IMR-90 (cell line): ENCODE data around the gene PLP1. TPM values are rescaled to one million over a fixed set of nuclear protein-coding genes. Genes with fewer than 3 reads are reported as not detected.
A peak's percentile ranks its signal among the peaks of the same experiment; 100 is the strongest.

Experiments
- ATAC-seq: fragments of 200-7000 bp; cut with Tn5 transposase; 2 replicates; pipeline ENCODE4 v1.9.1; 2020; ENCODE audit warnings: low read depth, mild to moderate bottlenecking, moderate library complexity
- BruUV-seq: library from RNA; stranded (reverse); fragments of 400-500 nt; replicated peaks from 2 replicates; lab custom pipeline; 2021; lab: Mats Ljungman, UMichigan
- CTCF ChIA-PET: fragments of 300-600 bp; formaldehyde crosslinking; extraction: SDS; loops from one replicate; lab custom pipeline; 2021; ENCODE audit warnings: antibody characterized with exemption; lab: Yijun Ruan, JAX
- POLR2A ChIA-PET: fragments of 300-600 bp; sonication (Branson Sonifier 250); formaldehyde crosslinking; loops from one replicate; lab custom pipeline; 2022; ENCODE audit warnings: antibody characterized with exemption; ENCODE audit not compliant: unreplicated experiment; lab: Charles Lee
- DNase-seq: peaks from one replicate; pipeline ENCODE4 v3.0.0; 2013
- H2AFZ ChIP-seq: replicated peaks from 2 replicates; pipeline ENCODE3; 2013; ENCODE audit warnings: low read length, mild to moderate bottlenecking; ENCODE audit not compliant: poor library complexity
- H2AK5ac ChIP-seq: 2 replicates; pipeline ENCODE4 v1.6.1; 2013; ENCODE audit warnings: low read depth, low read length, inconsistent platforms
- H2AK9ac ChIP-seq: replicated peaks from 2 replicates; pipeline ENCODE3; 2013; ENCODE audit warnings: mild to moderate bottlenecking, low read depth, low read length, moderate library complexity; ENCODE audit not compliant: poor library complexity
- H2BK120ac ChIP-seq: 2 replicates; pipeline ENCODE4 v1.6.1; 2013; ENCODE audit warnings: low read depth, low read length, inconsistent platforms
- H2BK15ac ChIP-seq: 3 replicates; pipeline ENCODE4 v1.6.1; 2013; ENCODE audit warnings: low read depth, low read length, inconsistent platforms
- H2BK20ac ChIP-seq: 2 replicates; pipeline ENCODE4 v1.6.1; 2013; ENCODE audit warnings: low read depth, mild to moderate bottlenecking, inconsistent platforms, low read length, moderate library complexity
- H2BK5ac ChIP-seq: 2 replicates; pipeline ENCODE4 v1.6.1; 2013; ENCODE audit warnings: mild to moderate bottlenecking, low read depth, low read length, inconsistent platforms; ENCODE audit not compliant: poor library complexity, severe bottlenecking
- H3K14ac ChIP-seq: replicated peaks from 2 replicates; pipeline ENCODE4 v1.6.1; 2013; ENCODE audit warnings: low read depth, low read length, inconsistent platforms
- H3K18ac ChIP-seq: 2 replicates; pipeline ENCODE4 v1.6.1; 2013; ENCODE audit warnings: low read depth, low read length, control low read depth
- H3K23ac ChIP-seq: 2 replicates; pipeline ENCODE4 v1.6.1; 2013; ENCODE audit warnings: low read depth, low read length, inconsistent platforms
- H3K27ac ChIP-seq: 2 replicates; pipeline ENCODE4 v1.5.1; 2013; ENCODE audit warnings: mild to moderate bottlenecking, control low read depth, low read length; ENCODE audit not compliant: insufficient read depth
- H3K27me3 ChIP-seq: 2 replicates; pipeline ENCODE4 v1.6.1; 2013; ENCODE audit warnings: low read length; ENCODE audit not compliant: control insufficient read depth, insufficient read depth
- H3K36me3 ChIP-seq: 2 replicates; pipeline ENCODE4 v1.6.1; 2013; ENCODE audit warnings: low read length, mixed read lengths; ENCODE audit not compliant: control insufficient read depth, insufficient read depth
- H3K4ac ChIP-seq: 2 replicates; pipeline ENCODE4 v1.6.1; 2013; ENCODE audit warnings: low read depth, low read length, inconsistent platforms
- H3K4me1 ChIP-seq: 2 replicates; pipeline ENCODE4 v1.6.1; 2013; ENCODE audit warnings: low read length, mixed read lengths; ENCODE audit not compliant: control insufficient read depth, insufficient read depth
- H3K4me2 ChIP-seq: 2 replicates; pipeline ENCODE4 v1.6.1; 2013; ENCODE audit warnings: low read depth, mild to moderate bottlenecking, control low read depth, low read length, moderate library complexity
- H3K4me3 ChIP-seq: 2 replicates; pipeline ENCODE4 v1.5.1; 2013; ENCODE audit warnings: low read depth, mild to moderate bottlenecking, control low read depth, low read length, moderate library complexity; ENCODE audit not compliant: insufficient read depth
- H3K56ac ChIP-seq: 2 replicates; pipeline ENCODE4 v1.6.1; 2013; ENCODE audit warnings: low read length, inconsistent platforms; ENCODE audit not compliant: insufficient read depth; ENCODE audit errors: extremely low read depth
- H3K79me1 ChIP-seq, 2 experiments: 2 replicates each; pipeline ENCODE4 v1.6.1; 2013; ENCODE audit warnings: low read length in 2 of 2, inconsistent platforms in 1 of 2, low read depth in 1 of 2
- H3K9ac ChIP-seq: 2 replicates; pipeline ENCODE4 v1.6.1; 2013; ENCODE audit warnings: low read depth, low read length, control low read depth
- H3K9me1 ChIP-seq: 2 replicates; pipeline ENCODE4 v1.6.1; 2013; ENCODE audit warnings: low read length, inconsistent platforms; ENCODE audit not compliant: insufficient read depth
- H3K9me3 ChIP-seq: 2 replicates; pipeline ENCODE4 v1.6.1; 2013; ENCODE audit warnings: low read length; ENCODE audit not compliant: control insufficient read depth, insufficient read depth
- H4K20me1 ChIP-seq: 2 replicates; pipeline ENCODE4 v1.6.1; 2013; ENCODE audit warnings: low read length, inconsistent platforms; ENCODE audit not compliant: insufficient read depth
- H4K5ac ChIP-seq: 2 replicates; pipeline ENCODE4 v1.6.1; 2013; ENCODE audit warnings: mild to moderate bottlenecking, low read depth, low read length, control low read depth
- H4K8ac ChIP-seq, 2 experiments: 2 replicates each; pipeline ENCODE4 v1.6.1; 2013; ENCODE audit warnings: low read depth in 2 of 2, low read length in 2 of 2, control low read depth in 1 of 2, inconsistent platforms in 1 of 2
- H4K91ac ChIP-seq: 2 replicates; pipeline ENCODE4 v1.6.1; 2013; ENCODE audit warnings: low read depth, low read length, inconsistent platforms; ENCODE audit not compliant: insufficient read depth
- MAZ ChIP-seq: IDR thresholded peaks from 2 replicates; pipeline ENCODE4 v1.6.1; 2012; ENCODE audit warnings: low read depth, mild to moderate bottlenecking, low read length, improper control_type of control experiment, moderate library complexity, borderline replicate concordance
- WGBS, 2 experiments: methylation state at CpG; one replicate each; pipeline versions ENCODE4 v1.1.5 to v1.1.7; 2013; ENCODE audit warnings: missing lambda C conversion rate in 2 of 2; ENCODE audit not compliant: insufficient read length in 1 of 2; ENCODE audit errors: extremely low coverage in 2 of 2; 5-methylcytosine and 5-hydroxymethylcytosine counted together
- dilution Hi-C: fragments of 300-500 bp; cut with HindIII; formaldehyde crosslinking; loops from one replicate; pipeline ENCODE4 v1.14.3; 2018; ENCODE audit warnings: low sequenced_read_pairs; ENCODE audit not compliant: unreplicated experiment
- in situ Hi-C: fragments of 300-500 bp; cut with MboI; formaldehyde crosslinking; loops from 3 replicates; pipeline ENCODE4 v1.14.3; 2019; ENCODE audit warnings: low sequenced_read_pairs, inconsistent platforms, mixed read lengths
- intact Hi-C: fragments of 100-400 bp; cut with micrococcal nuclease; formaldehyde crosslinking; loops from 2 replicates; pipeline ENCODE4 v1.10.0; 2022
- polyA plus RNA-seq, 3 experiments: library from polyadenylated mRNA; depleted of rRNA; stranded (reverse); fragments of >200 nt; gene quantifications; 2 replicates each; pipeline ENCODE4 v1.2.3, GENCODE V29; 2012; ENCODE audit warnings: low replicate concordance in 1 of 3
- total RNA-seq: library from RNA; depleted of rRNA; stranded (reverse); fragments of >200 nt; gene quantifications from 2 replicates; pipeline ENCODE4 v1.2.3, GENCODE V29; 2012

Gene PLP1
- total and polyA plus RNA-seq, 2 of the 4 experiments (the other 2 are of a cell fraction): 0.18 to 0.62 TPM

GRCh38 chrX:103734125-103734760 is 42.4 kb upstream of the PLP1 start:
- no peak overlapping the region for H4K8ac ChIP-seq
- H2BK15ac ChIP-seq: no peak overlapping the region
- no peak overlapping the region for H3K56ac ChIP-seq
- H2AK9ac ChIP-seq: no peak overlapping the region
- no peak overlapping the region for H2AK5ac ChIP-seq
- no peak for ATAC-seq
- H2BK120ac ChIP-seq: no peak overlapping the region
- DNase-seq: peak; percentile 24
- dilution Hi-C loops: no loop called here
- H3K27me3 ChIP-seq: peaks cover 11% of the 10 kb centered on the region
- H3K4me2 ChIP-seq: no peak overlapping the region
- intact Hi-C loops: no loop called here
- H4K5ac ChIP-seq: no peak overlapping the region
- no peak overlapping the region for H4K91ac ChIP-seq
- CTCF ChIA-PET: no interaction called here
- POLR2A ChIA-PET: no interaction called here
- no peaks in the 10 kb centered on the region for H3K79me1 ChIP-seq
- H3K9me1 ChIP-seq: peaks cover 6% of the 10 kb centered on the region; the same call in 1 of the 2 replicates
- H2BK5ac ChIP-seq: no peak overlapping the region
- in situ Hi-C loops: no loop called here
- no peak overlapping the region for H2BK20ac ChIP-seq
- WGBS, 2 experiments: 83% methylated on average over 1 of the region's 4 CpGs; no CpG with 5 or more reads in 1 of the 2 experiments
- no peaks in the 10 kb centered on the region; the same call in 1 of the 2 replicates for H3K9me3 ChIP-seq
- no TSS peak for BruUV-seq
- H3K4me3 ChIP-seq: no peak overlapping the region
- no peaks in the 10 kb centered on the region for H4K20me1 ChIP-seq
- H3K27ac ChIP-seq: no peak overlapping the region
- no peak overlapping the region for H3K9ac ChIP-seq
- H3K18ac ChIP-seq: no peak overlapping the region
- H3K4ac ChIP-seq: no peak overlapping the region
- no peaks in the 10 kb centered on the region for H3K36me3 ChIP-seq
- no peak overlapping the region for H2AFZ ChIP-seq
- TF ChIP-seq MAZ: no peak
- H3K23ac ChIP-seq: no peak overlapping the region
- H3K14ac ChIP-seq: no peak overlapping the region
- peaks cover 8% of the 10 kb centered on the region for H3K4me1 ChIP-seq
